Thymus (tissue), 11 donors: ENCODE measurements around the gene FCHO1. TPM values are rescaled to one million over a fixed set of nuclear protein-coding genes. Genes with fewer than 3 reads are reported as not detected.
"Not testable (repeated sequence)": the region's sequence is repeated elsewhere in the genome, so short reads cannot be mapped to it uniquely, and the experiment has no call there.

ENCODE experiments used
- DNase-seq, 9 donors: peaks; one replicate each; pipeline ENCODE4 v3.0.0-alpha.2; 2013; ENCODE audit warnings: low spot score in 9 of 9, low read depth in 6 of 9, missing footprints in 1 of 9
- H3K27ac ChIP-seq, 2 donors: one replicate each; pipeline ENCODE4 v1.5.1; 2013; ENCODE audit warnings: control low read depth in 1 of 2, low read depth in 1 of 2, low read length in 1 of 2, mild to moderate bottlenecking in 1 of 2, moderate library complexity in 1 of 2
- H3K27me3 ChIP-seq, 2 donors: one replicate each; pipeline ENCODE4 v1.5.1; 2013; ENCODE audit warnings: low read length in 1 of 2; ENCODE audit not compliant: control insufficient read depth in 2 of 2, insufficient read depth in 1 of 2
- H3K36me3 ChIP-seq, 2 donors: one replicate each; pipeline ENCODE4 v1.5.1; 2013; ENCODE audit warnings: low read length in 1 of 2, mild to moderate bottlenecking in 1 of 2, moderate library complexity in 1 of 2; ENCODE audit not compliant: control insufficient read depth in 2 of 2, insufficient read depth in 2 of 2
- H3K4me1 ChIP-seq, 2 donors: one replicate each; pipeline ENCODE4 v1.5.1; 2013; ENCODE audit warnings: low read length in 2 of 2; ENCODE audit not compliant: control insufficient read depth in 2 of 2, insufficient read depth in 2 of 2
- H3K4me3 ChIP-seq, 2 donors: one replicate each; pipeline ENCODE4 v1.5.1; 2013; ENCODE audit warnings: low read length in 2 of 2, control low read depth in 1 of 2, mild to moderate bottlenecking in 1 of 2
- H3K9me3 ChIP-seq, 2 donors: one replicate each; pipeline ENCODE4 v1.5.1; 2013; ENCODE audit warnings: low read length in 1 of 2, mild to moderate bottlenecking in 1 of 2; ENCODE audit not compliant: control insufficient read depth in 2 of 2, insufficient read depth in 1 of 2
- WGBS: extraction: QIAGEN DNeasy Blood & Tissue Kit; methylation state at CpG from one replicate; pipeline ENCODE4 v1.1.7; 2013; 5-methylcytosine and 5-hydroxymethylcytosine counted together
- polyA plus RNA-seq: library from polyadenylated mRNA; stranded (reverse); fragments of 200-250 nt; gene quantifications from one replicate; pipeline ENCODE4 v1.2.3, GENCODE V29; 2013
- total RNA-seq: library from RNA; stranded (reverse); fragments of 120-200 nt; gene quantifications from one replicate; pipeline ENCODE4 v1.2.4, GENCODE V29; 2013
- donor health status: healthy.

Gene FCHO1
- total and polyA plus RNA-seq, 2 donors, result 16.4 to 28.2 TPM

- no peak overlapping the region for H3K27ac ChIP-seq
- 72% methylated on average over 25 of the region's 25 CpGs for WGBS
- no peaks in the 10 kb centered on the region for H3K27me3 ChIP-seq
- peaks cover 54 to 63% of the 10 kb centered on the region in 2 donors for H3K36me3 ChIP-seq
- DNase-seq, result peak in 1 of 9 donors; percentile 31
- no peak overlapping the region for H3K4me3 ChIP-seq
- no peaks in the 10 kb centered on the region for H3K4me1 ChIP-seq
- H3K9me3 ChIP-seq, result no peaks in the 10 kb centered on the region
These were observed 28.0 kb downstream of the FCHO1 start for GRCh38 chr19:17778968-17779929.

DNA sequence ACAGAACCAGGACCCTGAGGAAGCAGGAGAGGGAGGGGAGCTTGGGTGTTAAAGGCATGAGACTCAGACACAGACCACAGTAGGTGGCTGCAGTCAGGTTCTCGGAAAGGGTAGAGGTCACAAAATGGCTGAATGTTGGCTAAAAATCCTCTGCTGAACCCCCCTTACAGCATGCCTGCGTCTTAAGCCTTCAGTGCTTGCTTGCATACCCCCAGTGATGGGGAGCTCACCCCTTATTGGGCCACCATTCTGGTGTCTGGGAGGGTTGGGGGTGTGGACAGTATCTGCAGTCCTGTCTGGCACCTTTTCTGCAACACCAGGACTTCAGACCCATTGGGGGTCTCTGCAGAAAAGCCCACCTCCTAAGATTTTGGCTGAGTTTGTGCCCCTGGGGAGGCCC lies 29.5 kb downstream of the FCHO1 start:
- 100% methylated on average over 2 of the region's 2 CpGs for WGBS
- Histone ChIP-seq H3K4me1 (no peaks in the 10 kb centered on the region), H3K4me3 (no peak overlapping the region), H3K9me3 (no peaks in the 10 kb centered on the region), H3K27me3 (no peaks in the 10 kb centered on the region), H3K27ac (no peak overlapping the region), H3K36me3 (peaks cover 54 to 57% of the 10 kb centered on the region in 2 donors)
- no peak for DNase-seq

GRCh38 chr19:17783721-17784120 lies 32.4 kb downstream of the FCHO1 start:
- H3K36me3 ChIP-seq, result peaks cover 59 to 64% of the 10 kb centered on the region in 2 donors

GRCh38 chr19:17784201-17785008 lies 33.1 kb downstream of the FCHO1 start:
- Histone ChIP-seq H3K27ac (no peak overlapping the region), H3K4me1 (no peaks in the 10 kb centered on the region), H3K4me3 (no peak overlapping the region), H3K36me3 (peaks cover 60 to 64% of the 10 kb centered on the region in 2 donors), H3K9me3 (no peaks in the 10 kb centered on the region), H3K27me3 (no peaks in the 10 kb centered on the region)
- DNase-seq, result peak in 8 of 9 donors; percentile 20 to 75 (median 52)
- WGBS, result 81% methylated on average over 32 of the region's 32 CpGs

More at GRCh38 chr19:17783721-17784120, 32.4 kb downstream of the FCHO1 start:
- not testable (repeated sequence) for H3K9me3 ChIP-seq, H3K4me1 ChIP-seq, H3K27me3 ChIP-seq, H3K4me3 ChIP-seq, H3K27ac ChIP-seq, DNase-seq
- 98% methylated on average over 5 of the region's 5 CpGs for WGBS

- 98% methylated on average over 14 of the region's 14 CpGs for WGBS
- DNase-seq, result no peak
- H3K36me3 ChIP-seq, result peaks cover 44 to 51% of the 10 kb centered on the region in 2 donors
- H3K4me3 ChIP-seq, result no peak overlapping the region
- H3K27ac ChIP-seq, result no peak overlapping the region
- no peaks in the 10 kb centered on the region for H3K4me1 ChIP-seq
- no peaks in the 10 kb centered on the region for H3K27me3 ChIP-seq
- no peaks in the 10 kb centered on the region for H3K9me3 ChIP-seq
These were observed 36.1 kb downstream of the FCHO1 start for GRCh38 chr19:17787274-17787913.

- H3K27ac ChIP-seq, result no peak overlapping the region
- no peak for DNase-seq
These were observed 37.4 kb downstream of the FCHO1 start for GRCh38 chr19:17788632-17789031.

DNA sequence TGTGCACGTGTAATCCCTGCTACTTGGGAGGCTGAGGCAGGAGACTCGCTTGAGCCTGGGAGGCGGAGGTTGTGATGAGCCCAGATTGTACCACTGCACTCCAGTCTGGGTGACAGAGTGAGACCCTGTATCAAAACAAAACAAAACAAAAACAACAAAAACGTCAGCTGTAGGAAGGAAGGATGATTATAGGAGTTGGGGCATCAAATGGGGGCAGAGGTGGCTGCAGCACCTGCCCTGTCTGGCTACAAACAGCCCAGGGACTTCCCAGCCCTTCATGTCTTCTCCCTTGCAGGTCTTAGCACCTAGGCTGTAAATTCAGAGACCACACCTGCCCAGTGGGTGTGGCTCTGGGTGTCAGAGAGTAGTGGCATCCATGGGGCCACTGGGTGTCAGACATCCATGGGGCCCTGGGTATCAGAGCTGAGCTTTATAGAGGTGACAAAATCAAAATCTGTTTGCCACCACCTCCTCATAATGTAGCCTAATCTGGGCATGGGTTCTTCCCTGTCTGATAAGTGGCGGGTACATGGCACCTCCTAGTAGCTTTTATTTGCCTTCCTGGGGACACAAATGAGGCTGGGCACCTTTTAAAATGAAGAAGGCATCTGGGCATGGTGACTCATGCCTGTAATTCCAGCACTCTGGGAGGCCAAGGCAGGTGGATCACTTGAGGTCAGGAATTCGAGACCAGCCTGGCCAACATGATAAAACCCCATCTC lies 38.9 kb downstream of the FCHO1 start:
- Histone ChIP-seq H3K36me3 (peaks cover 22 to 27% of the 10 kb centered on the region in 2 donors), H3K9me3 (peaks cover 2 to 6% of the 10 kb centered on the region in 2 donors), H3K27me3 (peaks cover 13 to 23% of the 10 kb centered on the region in 2 donors), H3K27ac (no peak overlapping the region), H3K4me1 (peaks cover 0 to 7% of the 10 kb centered on the region in 2 donors), H3K4me3 (no peak overlapping the region)
- 83% methylated on average over 6 of the region's 6 CpGs for WGBS
- DNase-seq, result no peak

More at GRCh38 chr19:17788632-17789031, 37.4 kb downstream of the FCHO1 start:
- no peaks in the 10 kb centered on the region for H3K4me1 ChIP-seq
- H3K36me3 ChIP-seq, result peaks cover 38 to 42% of the 10 kb centered on the region in 2 donors
- H3K9me3 ChIP-seq, result no peaks in the 10 kb centered on the region
- H3K4me3 ChIP-seq, result no peak overlapping the region
- peaks cover 0 to 8% of the 10 kb centered on the region in 2 donors for H3K27me3 ChIP-seq
- 99% methylated on average over 2 of the region's 2 CpGs for WGBS

GRCh38 chr19:17794412-17794730 lies 43.1 kb downstream of the FCHO1 start:
- peaks cover 2 to 6% of the 10 kb centered on the region in 2 donors for H3K9me3 ChIP-seq
- H3K36me3 ChIP-seq, result peaks cover 0 to 3% of the 10 kb centered on the region in 2 donors
- H3K4me1 ChIP-seq, result peaks cover 0 to 11% of the 10 kb centered on the region in 2 donors
- H3K4me3 ChIP-seq, result no peak overlapping the region
- H3K27ac ChIP-seq, result no peak overlapping the region
- peaks cover 25 to 50% of the 10 kb centered on the region in 2 donors for H3K27me3 ChIP-seq
- DNase-seq, result no peak
- 82% methylated on average over 9 of the region's 9 CpGs for WGBS
